GM10266 (cell line): ENCODE data around the gene INPP5D.

Experiments used
- DNase-seq: peaks from one replicate; pipeline ENCODE4 v3.0.0; 2012; ENCODE audit errors: extremely low spot score
- CTCF ChIP-seq: IDR thresholded peaks from 2 replicates; pipeline ENCODE4 v1.5.1; 2012; ENCODE audit warnings: mild to moderate bottlenecking, low read depth; ENCODE audit not compliant: control insufficient read depth, insufficient read depth; ENCODE audit errors: missing control alignments

Gene INPP5D

GRCh38 chr2:233068762-233069418, 8.7 kb downstream of the INPP5D start:
- no peak for DNase-seq
- no peak for TF ChIP-seq CTCF

GRCh38 chr2:233072838-233073237, 12.7 kb downstream of the INPP5D start:
- TF ChIP-seq CTCF: no peak
- no peak for DNase-seq

GRCh38 chr2:233074106-233074505, 14.0 kb downstream of the INPP5D start:
- no peak for TF ChIP-seq CTCF

GRCh38 chr2:233075141-233075965, 15.2 kb downstream of the INPP5D start:
- DNase-seq: no peak
- no peak for TF ChIP-seq CTCF

More at GRCh38 chr2:233074106-233074505, 14.0 kb downstream of the INPP5D start:
- no peak for DNase-seq

GRCh38 chr2:233075966-233076339, 15.8 kb downstream of the INPP5D start:
- no peak for DNase-seq
- TF ChIP-seq CTCF: no peak

GRCh38 chr2:233076749-233077148, 16.6 kb downstream of the INPP5D start:
- no peak for TF ChIP-seq CTCF

GRCh38 chr2:233079473-233079877, 19.3 kb downstream of the INPP5D start:
- no peak for DNase-seq
- TF ChIP-seq CTCF: no peak

More at GRCh38 chr2:233076749-233077148, 16.6 kb downstream of the INPP5D start:
- DNase-seq: no peak
